ENCODE data around the gene SCYL1.

SCYL1 gene

GRCh38 chr11:65579291-65579690, 54.4 kb downstream of the SCYL1 start:
- peaks cover 35% of the 10 kb centered on the region for H3K4me1 ChIP-seq (ENCODE audit: insufficient read depth, low read length)
- H3K4me3 ChIP-seq (ENCODE audit: low read depth in 1 of 2, low read length in 2 of 2): no peak overlapping the region
- H2AFZ ChIP-seq (ENCODE audit: low read depth, low read length): no peak overlapping the region
- no peak overlapping the region for H3K27ac ChIP-seq (ENCODE audit: low read length)
- H3K9me3 ChIP-seq (ENCODE audit: insufficient read depth, low read length, severe bottlenecking): no peaks in the 10 kb centered on the region
- H4K20me1 ChIP-seq (ENCODE audit: insufficient read depth, low read length): peaks cover 15% of the 10 kb centered on the region
- no peak overlapping the region for H3K4me2 ChIP-seq (ENCODE audit: insufficient read depth, low read length)
- H3K27me3 ChIP-seq (ENCODE audit: insufficient read depth, low read length, poor library complexity): no peaks in the 10 kb centered on the region
- H3K9ac ChIP-seq (ENCODE audit: low read depth, low read length): no peak overlapping the region
- H3K36me3 ChIP-seq (ENCODE audit: insufficient read depth, low read length): peaks cover 43% of the 10 kb centered on the region
- TF ChIP-seq EZH2 (IDR thresholded peaks at IDR 0.05; ENCODE audit: borderline replicate concordance, low read depth, low read length, severe bottlenecking): no peak
- TF ChIP-seq, protein P1, sequence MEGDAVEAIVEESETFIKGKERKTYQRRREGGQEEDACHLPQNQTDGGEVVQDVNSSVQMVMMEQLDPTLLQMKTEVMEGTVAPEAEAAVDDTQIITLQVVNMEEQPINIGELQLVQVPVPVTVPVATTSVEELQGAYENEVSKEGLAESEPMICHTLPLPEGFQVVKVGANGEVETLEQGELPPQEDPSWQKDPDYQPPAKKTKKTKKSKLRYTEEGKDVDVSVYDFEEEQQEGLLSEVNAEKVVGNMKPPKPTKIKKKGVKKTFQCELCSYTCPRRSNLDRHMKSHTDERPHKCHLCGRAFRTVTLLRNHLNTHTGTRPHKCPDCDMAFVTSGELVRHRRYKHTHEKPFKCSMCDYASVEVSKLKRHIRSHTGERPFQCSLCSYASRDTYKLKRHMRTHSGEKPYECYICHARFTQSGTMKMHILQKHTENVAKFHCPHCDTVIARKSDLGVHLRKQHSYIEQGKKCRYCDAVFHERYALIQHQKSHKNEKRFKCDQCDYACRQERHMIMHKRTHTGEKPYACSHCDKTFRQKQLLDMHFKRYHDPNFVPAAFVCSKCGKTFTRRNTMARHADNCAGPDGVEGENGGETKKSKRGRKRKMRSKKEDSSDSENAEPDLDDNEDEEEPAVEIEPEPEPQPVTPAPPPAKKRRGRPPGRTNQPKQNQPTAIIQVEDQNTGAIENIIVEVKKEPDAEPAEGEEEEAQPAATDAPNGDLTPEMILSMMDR (IDR thresholded peaks at IDR 0.05; ENCODE audit: borderline replicate concordance, extremely low read depth, low read length, poor library complexity, severe bottlenecking): no peak
- ATAC-seq (ENCODE audit: insufficient read depth, low read depth) (no peak), DNase-seq (no peak)
- H3K79me2 ChIP-seq (ENCODE audit: insufficient read depth, low read length): peaks cover 18% of the 10 kb centered on the region

DNA sequence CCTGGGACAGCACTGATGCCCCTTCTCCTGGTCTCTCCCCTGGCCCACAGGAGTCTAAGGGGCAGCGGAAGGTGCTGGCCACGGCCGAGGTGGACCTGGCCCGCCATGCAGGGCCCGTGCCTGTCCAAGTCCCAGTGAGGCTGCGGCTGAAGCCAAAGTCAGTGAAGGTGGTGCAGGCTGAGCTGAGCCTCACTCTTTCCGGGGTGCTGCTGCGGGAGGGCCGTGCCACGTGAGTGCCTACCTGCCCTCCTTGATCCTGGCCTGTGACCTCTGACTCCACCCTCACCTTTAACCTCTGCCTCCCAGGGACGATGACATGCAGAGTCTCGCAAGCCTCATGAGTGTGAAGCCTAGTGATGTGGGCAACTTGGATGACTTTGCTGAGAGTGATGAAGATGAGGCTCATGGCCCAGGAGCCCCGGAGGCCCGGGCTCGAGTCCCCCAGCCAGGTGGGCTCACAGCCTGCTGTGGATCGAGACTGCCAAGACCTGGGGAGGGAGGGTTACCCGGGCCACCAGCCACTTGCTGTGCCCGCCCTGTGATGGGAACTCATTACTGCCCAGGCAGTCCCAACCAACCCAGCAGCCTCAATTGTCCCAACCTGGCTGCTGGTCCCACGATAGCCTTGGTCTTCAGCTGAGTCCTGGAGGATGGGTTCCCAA, 55.3 kb downstream of the SCYL1 start:
- Histone ChIP-seq H3K9me3 (ENCODE audit: insufficient read depth, low read length, severe bottlenecking) (no peaks in the 10 kb centered on the region), H4K20me1 (ENCODE audit: insufficient read depth, low read length) (peaks cover 9% of the 10 kb centered on the region), H3K27me3 (ENCODE audit: insufficient read depth, low read length, poor library complexity) (no peaks in the 10 kb centered on the region), H3K4me3 (ENCODE audit: low read depth in 1 of 2, low read length in 2 of 2) (no peak overlapping the region), H3K4me2 (ENCODE audit: insufficient read depth, low read length) (no peak overlapping the region), H3K36me3 (ENCODE audit: insufficient read depth, low read length) (peaks cover 47% of the 10 kb centered on the region), H3K79me2 (ENCODE audit: insufficient read depth, low read length) (peaks cover 18% of the 10 kb centered on the region), H2AFZ (ENCODE audit: low read depth, low read length) (no peak overlapping the region), H3K27ac (ENCODE audit: low read length) (no peak overlapping the region), H3K9ac (ENCODE audit: low read depth, low read length) (no peak overlapping the region), H3K4me1 (ENCODE audit: insufficient read depth, low read length) (peaks cover 26% of the 10 kb centered on the region)
- ATAC-seq (ENCODE audit: insufficient read depth, low read depth): no peak
- TF ChIP-seq, protein P1 (IDR thresholded peaks at IDR 0.05; ENCODE audit: borderline replicate concordance, extremely low read depth, low read length, poor library complexity, severe bottlenecking): no peak
- TF ChIP-seq EZH2 (IDR thresholded peaks at IDR 0.05; ENCODE audit: borderline replicate concordance, low read depth, low read length, severe bottlenecking): no peak
- no peak for DNase-seq

GRCh38 chr11:65580756-65581155, 55.9 kb downstream of the SCYL1 start:
- no peak for TF ChIP-seq EZH2 (IDR thresholded peaks at IDR 0.05; ENCODE audit: borderline replicate concordance, low read depth, low read length, severe bottlenecking)
- TF ChIP-seq, protein P1 (IDR thresholded peaks at IDR 0.05; ENCODE audit: borderline replicate concordance, extremely low read depth, low read length, poor library complexity, severe bottlenecking): no peak
- H4K20me1 ChIP-seq (ENCODE audit: insufficient read depth, low read length): peaks cover 5% of the 10 kb centered on the region
- H3K27me3 ChIP-seq (ENCODE audit: insufficient read depth, low read length, poor library complexity): no peaks in the 10 kb centered on the region
- H3K9me3 ChIP-seq (ENCODE audit: insufficient read depth, low read length, severe bottlenecking): no peaks in the 10 kb centered on the region
- H3K36me3 ChIP-seq (ENCODE audit: insufficient read depth, low read length): peaks cover 47% of the 10 kb centered on the region
- H3K9ac ChIP-seq (ENCODE audit: low read depth, low read length): no peak overlapping the region
- no peak overlapping the region for H2AFZ ChIP-seq (ENCODE audit: low read depth, low read length)
- no peak for ATAC-seq (ENCODE audit: insufficient read depth, low read depth)
- H3K4me1 ChIP-seq (ENCODE audit: insufficient read depth, low read length): peaks cover 21% of the 10 kb centered on the region
- H3K4me3 ChIP-seq (ENCODE audit: low read depth in 1 of 2, low read length in 2 of 2): no peak overlapping the region
- H3K79me2 ChIP-seq (ENCODE audit: insufficient read depth, low read length): peaks cover 18% of the 10 kb centered on the region
- no peak overlapping the region for H3K27ac ChIP-seq (ENCODE audit: low read length)
- DNase-seq: no peak
- no peak overlapping the region for H3K4me2 ChIP-seq (ENCODE audit: insufficient read depth, low read length)
